WTC11 (cell line): ENCODE measurements around the gene CNTNAP1.

Source experiments
- CTCF ChIP-seq: fragments of 200-600 bp; IDR thresholded peaks from 2 replicates; pipeline ENCODE4 v1.8.0; 2022; ENCODE audit warnings: antibody characterized with exemption
- RELA ChIP-seq: sonication (generic); formaldehyde crosslinking; IDR thresholded peaks from 2 replicates; pipeline ENCODE4 v1.8.1; 2022; ENCODE audit warnings: missing genetic modification reagents, mild to moderate bottlenecking, borderline replicate concordance

- TF ChIP-seq CTCF (no peak), RELA (CRISPR knock-in tag) (no peak)
Observed at GRCh38 chr17:42695500-42695899, 13.2 kb downstream of the CNTNAP1 start.
